Measurements from ENCODE around the gene ANKRD16.

- no peak for TF ChIP-seq CTCF (IDR thresholded peaks at IDR 0.05)
- no peak for TF ChIP-seq EP300 (IDR thresholded peaks at IDR 0.05)
- TF ChIP-seq POLR2AphosphoS5 (IDR thresholded peaks at IDR 0.05) = no peak
- TF ChIP-seq POLR2A (IDR thresholded peaks at IDR 0.05) = no peak
Measured at GRCh38 chr10:5910323-5911100, 20.8 kb upstream of the ANKRD16 start.
